GM18519 (cell line): ENCODE data around the gene HOXC6.

ENCODE experiments used
- ATAC-seq: cut with Tn5 transposase; IDR thresholded peaks from one replicate; pipeline ENCODE4 v1.9.1; 2021; ENCODE audit warnings: mild to moderate bottlenecking, moderate library complexity; ENCODE audit not compliant: unreplicated experiment, low FRiP score

Gene HOXC6

GRCh38 chr12:54028314-54029201 is at the start of gene HOXC6:
HOXC6 (plus strand) TSS chr12:54028440; CDS start chr12:54028522, 82 bp downstream.
- ATAC-seq = no peak

- no peak for ATAC-seq
These were observed 49.5 kb upstream of the HOXC6 start for GRCh38 chr12:53978477-53979356.

- no peak for ATAC-seq
These were observed 48.0 kb upstream of the HOXC6 start for GRCh38 chr12:53980104-53980801.

- ATAC-seq = no peak
These were observed 47.3 kb upstream of the HOXC6 start for GRCh38 chr12:53980802-53981496.

GRCh38 chr12:53981634-53982565 is 46.3 kb upstream of the HOXC6 start:
- no peak for ATAC-seq

- ATAC-seq = no peak
These were observed 45.3 kb upstream of the HOXC6 start for GRCh38 chr12:53982648-53983567.

GRCh38 chr12:53983568-53983949 is 44.7 kb upstream of the HOXC6 start:
- ATAC-seq = no peak

GRCh38 chr12:53983950-53984572 is 44.2 kb upstream of the HOXC6 start:
- no peak for ATAC-seq

- ATAC-seq = no peak
These were observed 43.1 kb upstream of the HOXC6 start, which contains the start of gene HOXC10 for GRCh38 chr12:53984901-53985691. HOXC10 (plus strand) TSS chr12:53985146; CDS start chr12:53985260, 114 bp downstream.

GRCh38 chr12:53985692-53985993 is 42.6 kb upstream of the HOXC6 start:
- ATAC-seq = no peak

- no peak for ATAC-seq
These were observed 42.1 kb upstream of the HOXC6 start for GRCh38 chr12:53985994-53986685.

- no peak for ATAC-seq
These were observed 41.4 kb upstream of the HOXC6 start for GRCh38 chr12:53986686-53987483.

GRCh38 chr12:53987787-53988230 is 40.4 kb upstream of the HOXC6 start:
- no peak for ATAC-seq

GRCh38 chr12:53988541-53989226 is 39.6 kb upstream of the HOXC6 start:
- no peak for ATAC-seq
